ENCODE results near the gene FMNL2. TPM values are rescaled to one million over a fixed set of nuclear protein-coding genes. Genes with fewer than 3 reads are reported as not detected.

The FMNL2 gene
- total RNA-seq, 1 experiment from 2014 or later = 43.1 TPM

DNA sequence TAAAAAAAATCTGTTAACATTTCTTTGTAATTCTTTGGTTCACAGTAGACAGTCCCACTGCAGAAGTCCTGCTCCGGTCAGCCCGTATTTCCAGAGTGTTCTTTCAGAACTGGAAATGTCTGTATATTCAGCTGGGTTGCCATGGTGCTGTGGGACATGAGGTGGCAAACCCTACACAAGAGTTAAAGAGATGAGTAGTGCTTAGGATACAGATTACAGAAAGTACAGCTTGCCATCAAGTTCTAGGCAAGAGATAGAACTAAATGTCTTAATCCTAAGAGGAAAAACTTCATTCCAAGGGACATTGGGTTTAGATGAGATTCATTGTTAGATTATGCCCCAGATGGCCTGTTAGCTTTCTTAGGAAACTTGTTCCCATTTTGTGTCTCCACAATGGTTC lies 60.1 kb downstream of the FMNL2 start:
- H3K4me1 ChIP-seq (ENCODE audit: insufficient read depth, low read length, poor library complexity, severe bottlenecking) = peaks cover 31% of the 10 kb centered on the region
- no TSS peak for BruUV-seq (replicated peaks)
- ChIA-PET POLR2A (ENCODE audit: low non-redundant PET) (no interaction called here), CTCF (no interaction called here)
- peak overlapping the region; percentile 15 for H3K27ac ChIP-seq (ENCODE audit: low read depth, low read length, poor library complexity, severe bottlenecking)
- DNase-seq (ENCODE audit: low spot score) = no peak
- H3K27me3 ChIP-seq (replicated peaks; ENCODE audit: insufficient read depth, low read depth, low read length, poor library complexity) = no peaks in the 10 kb centered on the region
- no peak overlapping the region for H3K4me3 ChIP-seq (ENCODE audit: low read depth, low read length, poor library complexity, severe bottlenecking)
- intact Hi-C loops (cut with micrococcal nuclease; ENCODE audit: unreplicated experiment) = no loop called here
- TF ChIP-seq EZH2 (IDR thresholded peaks at IDR 0.05; ENCODE audit: borderline replicate concordance, low read depth, low read length, poor library complexity, severe bottlenecking) = no peak
- TF ChIP-seq, protein P1, sequence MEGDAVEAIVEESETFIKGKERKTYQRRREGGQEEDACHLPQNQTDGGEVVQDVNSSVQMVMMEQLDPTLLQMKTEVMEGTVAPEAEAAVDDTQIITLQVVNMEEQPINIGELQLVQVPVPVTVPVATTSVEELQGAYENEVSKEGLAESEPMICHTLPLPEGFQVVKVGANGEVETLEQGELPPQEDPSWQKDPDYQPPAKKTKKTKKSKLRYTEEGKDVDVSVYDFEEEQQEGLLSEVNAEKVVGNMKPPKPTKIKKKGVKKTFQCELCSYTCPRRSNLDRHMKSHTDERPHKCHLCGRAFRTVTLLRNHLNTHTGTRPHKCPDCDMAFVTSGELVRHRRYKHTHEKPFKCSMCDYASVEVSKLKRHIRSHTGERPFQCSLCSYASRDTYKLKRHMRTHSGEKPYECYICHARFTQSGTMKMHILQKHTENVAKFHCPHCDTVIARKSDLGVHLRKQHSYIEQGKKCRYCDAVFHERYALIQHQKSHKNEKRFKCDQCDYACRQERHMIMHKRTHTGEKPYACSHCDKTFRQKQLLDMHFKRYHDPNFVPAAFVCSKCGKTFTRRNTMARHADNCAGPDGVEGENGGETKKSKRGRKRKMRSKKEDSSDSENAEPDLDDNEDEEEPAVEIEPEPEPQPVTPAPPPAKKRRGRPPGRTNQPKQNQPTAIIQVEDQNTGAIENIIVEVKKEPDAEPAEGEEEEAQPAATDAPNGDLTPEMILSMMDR (conservative IDR thresholded peaks at IDR 0.05; ENCODE audit: low read depth, low read length) = no peak
- H3K9me3 ChIP-seq (ENCODE audit: low read depth, low read length, poor library complexity, severe bottlenecking) = no peaks in the 10 kb centered on the region
- H3K36me3 ChIP-seq (ENCODE audit: insufficient read depth, low read length, poor library complexity, severe bottlenecking) = no peaks in the 10 kb centered on the region

- H3K9me3 ChIP-seq (ENCODE audit: low read depth, low read length, poor library complexity, severe bottlenecking) = no peaks in the 10 kb centered on the region
These were observed 60.6 kb downstream of the FMNL2 start for GRCh38 chr2:152395572-152395971.

DNA sequence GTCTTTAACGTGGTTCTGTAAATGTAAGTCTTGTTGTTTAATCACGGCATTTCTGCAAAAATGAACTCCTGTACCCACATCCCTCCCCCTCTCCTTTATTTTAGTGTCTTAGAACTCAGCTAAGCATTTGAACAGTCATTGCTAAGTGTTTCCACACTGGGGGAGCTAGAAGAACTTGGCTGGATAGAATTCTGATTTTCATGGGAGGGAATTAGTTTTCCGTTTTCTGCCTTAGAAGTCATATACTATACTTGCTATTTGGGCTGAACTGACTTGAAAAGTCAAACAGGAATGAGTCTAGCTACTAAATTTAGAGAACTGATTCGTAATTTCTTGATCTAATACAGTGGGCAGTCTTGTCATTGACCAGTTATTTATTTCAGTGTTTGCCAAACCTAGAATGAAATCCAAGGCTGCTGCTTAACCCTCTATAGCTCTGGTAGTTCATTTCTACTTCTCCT lies 61.1 kb downstream of the FMNL2 start:
- DNase-seq (ENCODE audit: low spot score) = peak; percentile 32
- BruUV-seq (replicated peaks) = no TSS peak
- peak overlapping the region; percentile 30 for H3K4me3 ChIP-seq (ENCODE audit: low read depth, low read length, poor library complexity, severe bottlenecking)
- ChIA-PET POLR2A (ENCODE audit: low non-redundant PET) (no interaction called here), CTCF (no interaction called here)
- H3K27ac ChIP-seq (ENCODE audit: low read depth, low read length, poor library complexity, severe bottlenecking) = peak overlapping the region; percentile 34
- intact Hi-C loops (cut with micrococcal nuclease; ENCODE audit: unreplicated experiment) = no loop called here
- peaks cover 31% of the 10 kb centered on the region for H3K4me1 ChIP-seq (ENCODE audit: insufficient read depth, low read length, poor library complexity, severe bottlenecking)
- no peaks in the 10 kb centered on the region for H3K36me3 ChIP-seq (ENCODE audit: insufficient read depth, low read length, poor library complexity, severe bottlenecking)
- H3K27me3 ChIP-seq (replicated peaks; ENCODE audit: insufficient read depth, low read depth, low read length, poor library complexity) = no peaks in the 10 kb centered on the region
- no peaks in the 10 kb centered on the region for H3K9me3 ChIP-seq (ENCODE audit: low read depth, low read length, poor library complexity, severe bottlenecking)
- TF ChIP-seq, protein P1 (conservative IDR thresholded peaks at IDR 0.05; ENCODE audit: low read depth, low read length) = no peak
- TF ChIP-seq EZH2 (IDR thresholded peaks at IDR 0.05; ENCODE audit: borderline replicate concordance, low read depth, low read length, poor library complexity, severe bottlenecking) = no peak

More at GRCh38 chr2:152395572-152395971, 60.6 kb downstream of the FMNL2 start:
- ChIA-PET CTCF (no interaction called here), POLR2A (ENCODE audit: low non-redundant PET) (no interaction called here)
- peak; percentile 45 for DNase-seq (ENCODE audit: low spot score)
- Histone ChIP-seq H3K27ac (ENCODE audit: low read depth, low read length, poor library complexity, severe bottlenecking) (peak overlapping the region; percentile 34), H3K4me1 (ENCODE audit: insufficient read depth, low read length, poor library complexity, severe bottlenecking) (peaks cover 31% of the 10 kb centered on the region), H3K36me3 (ENCODE audit: insufficient read depth, low read length, poor library complexity, severe bottlenecking) (no peaks in the 10 kb centered on the region), H3K4me3 (ENCODE audit: low read depth, low read length, poor library complexity, severe bottlenecking) (peak overlapping the region; percentile 30), H3K27me3 (replicated peaks; ENCODE audit: insufficient read depth, low read depth, low read length, poor library complexity) (no peaks in the 10 kb centered on the region)
- intact Hi-C loops (cut with micrococcal nuclease; ENCODE audit: unreplicated experiment) = no loop called here
- no peak for TF ChIP-seq EZH2 (IDR thresholded peaks at IDR 0.05; ENCODE audit: borderline replicate concordance, low read depth, low read length, poor library complexity, severe bottlenecking)
- TF ChIP-seq, protein P1 (conservative IDR thresholded peaks at IDR 0.05; ENCODE audit: low read depth, low read length) = no peak
- no TSS peak for BruUV-seq (replicated peaks)

Measured in A673 (cell line).